ENCODE measurements around the gene FIGN.

FIGN gene

GRCh38 chr2:163736433-163737189 is 803 bp upstream of the FIGN start:
- no peak for DNase-seq (ENCODE audit: low read depth, low spot score)

GRCh38 chr2:163734881-163735684 is 725 bp downstream of the FIGN start:
- no peak for DNase-seq (ENCODE audit: low read depth, low spot score)

DNA sequence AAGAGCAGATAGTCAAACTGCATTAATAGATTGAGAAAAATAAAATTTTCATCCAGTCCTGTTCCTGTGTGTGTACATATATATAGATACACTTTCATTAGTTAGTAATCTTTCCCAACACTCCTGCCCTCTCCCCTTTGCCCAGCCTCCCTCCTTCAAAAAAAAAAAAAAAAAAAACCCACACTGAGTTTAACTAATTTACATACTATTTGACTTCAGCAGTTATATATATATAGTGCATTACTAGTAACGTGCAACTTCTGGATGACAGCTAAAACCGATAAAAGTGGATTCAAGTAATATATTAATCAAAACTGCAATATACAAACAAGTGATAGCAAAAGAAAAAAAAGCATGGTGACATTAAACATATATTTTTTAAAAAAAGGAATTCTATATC is 1.4 kb downstream of the FIGN start:
- DNase-seq (ENCODE audit: low read depth, low spot score), result no peak

- no peak for DNase-seq (ENCODE audit: low read depth, low spot score)
Observed at GRCh38 chr2:163733956-163734355, 1.9 kb downstream of the FIGN start.

- DNase-seq (ENCODE audit: low read depth, low spot score), result no peak
Observed at GRCh38 chr2:163733301-163733938, 2.4 kb downstream of the FIGN start.

GRCh38 chr2:163732727-163733126 is 3.1 kb downstream of the FIGN start:
- no peak for DNase-seq (ENCODE audit: low read depth, low spot score)

DNA sequence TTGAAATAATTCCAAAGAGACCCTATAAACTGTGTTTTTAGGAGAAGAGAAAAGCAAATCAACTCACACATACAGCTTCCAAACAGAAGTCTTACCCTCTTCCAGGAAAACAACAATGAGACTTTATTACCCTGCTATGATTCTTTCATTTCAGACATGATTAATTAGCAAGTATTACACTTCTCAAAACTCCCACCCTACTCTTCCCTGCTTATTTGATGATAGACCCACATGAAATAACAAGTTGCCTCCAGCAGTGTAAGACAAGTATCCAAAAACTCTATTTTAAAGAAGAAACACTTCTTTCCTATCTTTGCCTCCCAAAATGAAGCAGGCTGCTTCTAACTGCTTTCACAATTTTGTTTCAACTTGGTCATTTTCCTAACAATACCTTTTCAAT is 4.1 kb downstream of the FIGN start:
- DNase-seq (ENCODE audit: low read depth, low spot score), result no peak

GRCh38 chr2:163730556-163730955 is 5.3 kb downstream of the FIGN start:
- no peak for DNase-seq (ENCODE audit: low read depth, low spot score)

DNA sequence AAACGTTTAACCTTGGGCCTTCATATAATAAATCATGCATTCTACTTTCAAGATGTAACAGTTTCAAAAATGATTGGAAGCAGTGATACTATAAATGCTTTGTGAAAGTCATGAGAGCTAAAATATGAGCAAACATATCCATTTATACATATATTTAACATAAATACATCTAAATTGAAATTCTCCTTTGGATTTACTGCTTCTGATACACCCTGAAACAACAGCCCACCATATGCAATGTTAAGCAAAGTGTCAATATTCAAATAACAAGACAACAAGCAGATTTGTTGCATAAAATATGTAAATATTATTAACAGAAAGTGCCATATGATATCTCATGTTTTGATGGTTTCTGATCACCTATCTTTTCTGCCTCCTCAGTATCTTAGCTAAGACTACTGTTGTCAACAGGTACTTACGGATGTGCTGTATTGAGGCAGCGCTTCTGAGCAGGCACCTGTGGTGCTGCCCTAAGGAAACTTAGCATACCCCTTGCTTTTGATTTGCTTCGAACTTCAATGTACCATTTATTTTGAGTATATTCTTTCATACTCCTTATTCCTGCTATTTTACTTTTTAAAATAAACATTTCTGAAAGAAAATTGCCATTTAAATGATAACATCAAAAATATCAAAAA is 6.1 kb downstream of the FIGN start:
- DNase-seq (ENCODE audit: low read depth, low spot score), result no peak

DNA sequence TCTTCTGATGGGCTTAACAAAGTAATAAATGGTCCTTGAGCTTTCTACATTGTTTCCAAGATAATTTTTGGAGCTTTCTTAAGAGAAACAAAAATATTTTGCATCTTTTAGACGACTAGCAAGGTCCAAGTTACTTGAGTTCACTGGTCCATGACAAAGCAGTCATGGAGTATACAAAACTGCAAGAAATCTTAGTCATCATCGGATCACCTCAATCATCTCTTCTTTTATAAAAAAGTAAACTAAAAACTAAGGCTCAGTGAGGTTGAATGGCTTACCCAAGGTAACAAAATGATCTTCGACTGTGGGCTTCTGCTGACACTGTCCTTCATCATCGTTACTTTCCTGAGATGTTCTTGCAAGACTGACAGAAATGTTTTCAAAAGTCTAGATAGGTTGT is 11.9 kb downstream of the FIGN start:
- DNase-seq (ENCODE audit: low read depth, low spot score), result no peak

DNA sequence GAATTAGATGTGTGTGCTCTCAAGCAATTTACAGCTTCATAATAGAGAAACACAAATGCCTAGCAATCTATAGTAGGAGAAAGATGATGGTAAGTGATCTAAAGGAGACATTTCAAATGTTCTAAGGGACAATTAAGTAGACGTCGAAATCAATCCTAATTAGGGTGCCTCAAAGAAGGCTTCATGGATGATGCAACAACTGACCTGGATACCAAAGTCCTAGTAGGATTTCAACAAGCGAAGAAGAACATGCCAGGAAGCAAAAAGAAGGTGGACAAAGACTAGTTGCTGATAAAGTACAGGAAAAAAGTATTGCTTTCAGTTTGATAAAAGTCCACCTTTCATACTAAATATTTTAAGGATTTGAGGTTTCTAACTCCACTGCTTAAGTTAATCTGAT is 12.5 kb downstream of the FIGN start:
- DNase-seq (ENCODE audit: low read depth, low spot score), result no peak

DNA sequence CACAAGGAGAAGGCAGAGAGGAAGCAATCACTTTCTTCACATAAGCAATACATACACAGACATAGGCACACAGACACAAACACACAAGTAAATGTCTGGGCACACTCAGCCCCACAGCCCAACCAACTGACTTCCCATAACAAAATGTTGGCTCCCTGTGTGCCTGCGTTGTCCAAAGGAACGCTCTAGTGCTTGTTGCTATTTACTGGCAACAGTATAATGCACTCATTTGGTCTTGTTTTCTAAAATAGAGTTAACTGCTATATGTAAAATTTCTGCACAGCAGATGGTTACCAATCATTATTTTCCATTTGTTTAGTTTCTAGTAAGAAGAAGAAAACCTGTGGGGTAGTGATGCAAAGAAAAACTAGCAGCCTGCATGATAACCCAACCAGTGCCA is 16.5 kb downstream of the FIGN start:
- no peak for DNase-seq (ENCODE audit: low read depth, low spot score)

- no peak for DNase-seq (ENCODE audit: low read depth, low spot score)
Observed at GRCh38 chr2:163717993-163718680, 17.7 kb downstream of the FIGN start.

DNA sequence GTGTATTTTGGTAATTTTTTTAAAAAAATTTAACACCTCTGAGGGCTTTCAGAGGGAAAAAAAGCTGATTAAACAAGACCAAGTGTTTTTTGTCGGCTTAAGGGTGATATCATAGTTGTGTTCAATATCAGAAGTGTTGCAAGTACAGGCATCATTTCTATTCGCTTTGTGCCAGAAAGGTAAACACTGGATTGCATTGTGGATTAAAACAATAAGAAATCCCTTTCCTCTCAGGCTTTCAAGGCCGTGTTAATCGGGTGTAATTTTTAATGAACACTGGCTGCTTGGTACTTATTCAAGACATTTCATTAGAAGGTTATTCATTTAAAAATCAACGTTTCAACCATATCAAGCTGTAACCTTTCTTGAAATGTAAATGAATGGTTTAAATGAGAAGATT is 18.3 kb downstream of the FIGN start:
- DNase-seq (ENCODE audit: low read depth, low spot score), result no peak

GRCh38 chr2:163716101-163716500 is 19.7 kb downstream of the FIGN start:
- DNase-seq (ENCODE audit: low read depth, low spot score), result no peak

- DNase-seq (ENCODE audit: low read depth, low spot score), result no peak
Observed at GRCh38 chr2:163715668-163716067, 20.1 kb downstream of the FIGN start.

GRCh38 chr2:163715199-163715598 is 20.6 kb downstream of the FIGN start:
- DNase-seq (ENCODE audit: low read depth, low spot score), result no peak

GRCh38 chr2:163713534-163714311 is 22.1 kb downstream of the FIGN start:
- DNase-seq (ENCODE audit: low read depth, low spot score), result no peak

DNA sequence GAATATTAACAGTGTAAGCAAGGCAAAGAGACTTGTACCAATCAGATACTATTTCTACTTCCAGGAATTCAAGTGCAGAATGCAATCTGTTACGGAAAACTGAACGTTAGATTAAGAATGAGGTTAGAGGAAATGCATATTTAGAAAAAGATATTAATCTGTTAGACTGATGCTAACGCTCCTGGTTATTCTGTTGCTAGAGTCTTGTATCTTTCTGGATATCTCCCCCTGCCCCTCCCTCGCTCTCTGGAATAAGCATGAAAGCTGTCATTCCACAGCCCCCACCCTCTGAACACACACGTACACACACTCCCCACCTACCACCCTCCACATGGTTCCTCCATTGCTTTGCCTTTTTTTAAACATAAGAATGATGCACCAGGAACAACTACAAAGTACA is 24.1 kb downstream of the FIGN start:
- no peak for DNase-seq (ENCODE audit: low read depth, low spot score)

- no peak for DNase-seq (ENCODE audit: low read depth, low spot score)
Observed at GRCh38 chr2:163711258-163711657, 24.6 kb downstream of the FIGN start.

DNA sequence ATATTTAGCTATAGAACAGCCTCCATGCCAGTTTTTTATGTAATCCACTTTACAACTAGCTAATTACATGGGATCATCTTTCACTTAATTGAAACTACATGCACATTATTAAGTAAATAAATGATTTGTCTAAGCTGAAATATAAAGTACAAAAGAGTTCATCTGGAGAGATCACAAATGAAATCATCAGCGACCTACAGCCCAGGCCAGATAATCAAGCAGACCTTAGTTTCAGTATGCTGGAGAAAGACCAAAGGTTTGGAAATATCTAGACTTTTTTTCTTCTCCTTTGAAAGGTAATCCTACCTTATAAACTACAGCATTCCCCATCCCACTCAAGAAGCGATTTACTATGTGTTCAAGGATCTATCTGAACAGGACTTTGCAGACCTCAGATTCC is 26.5 kb downstream of the FIGN start:
- DNase-seq (ENCODE audit: low read depth, low spot score), result no peak
